Lung (tissue), 16 donors: Measurements from ENCODE around the gene RABL3. TPM values are rescaled to one million over a fixed set of nuclear protein-coding genes. Genes with fewer than 3 reads are reported as not detected.
"Not testable (repeated sequence)": the region's sequence is repeated elsewhere in the genome, so short reads cannot be mapped to it uniquely, and the experiment has no call there.

ENCODE experiments used
- ATAC-seq: fragments of 200-7000 bp; cut with Tn5 transposase; one replicate; pipeline ENCODE4 v1.9.1; 2020; ENCODE audit warnings: moderate number of reproducible peaks; ENCODE audit not compliant: insufficient read depth, low FRiP score
- DNase-seq, 3 donors: peaks; one replicate each; pipeline ENCODE4 v3.0.0-alpha.2; 2013 to 2017
- H3K27ac ChIP-seq, 2 donors: one replicate each; pipeline ENCODE4 v1.5.1; 2013; ENCODE audit warnings: mild to moderate bottlenecking in 2 of 2, moderate library complexity in 2 of 2, control low read depth in 1 of 2, inconsistent platforms in 1 of 2, low read depth in 1 of 2, low read length in 1 of 2
- H3K27me3 ChIP-seq, 3 donors: one replicate each; pipeline ENCODE4 v1.5.1; 2013; ENCODE audit warnings: low read length in 2 of 3; ENCODE audit not compliant: control insufficient read depth in 3 of 3, insufficient read depth in 3 of 3
- H3K36me3 ChIP-seq, 4 donors: one replicate each; pipeline ENCODE4 v1.5.1; 2013; ENCODE audit warnings: low read length in 4 of 4, mild to moderate bottlenecking in 1 of 4, moderate library complexity in 1 of 4; ENCODE audit not compliant: control insufficient read depth in 4 of 4, insufficient read depth in 4 of 4
- H3K4me1 ChIP-seq, 5 donors: one replicate each; pipeline ENCODE4 v1.5.1; 2013; ENCODE audit warnings: low read length in 5 of 5, mild to moderate bottlenecking in 2 of 5, moderate library complexity in 1 of 5; ENCODE audit not compliant: control insufficient read depth in 5 of 5, insufficient read depth in 5 of 5
- H3K4me3 ChIP-seq: one replicate; pipeline ENCODE4 v1.5.1; 2013; ENCODE audit warnings: mild to moderate bottlenecking, control low read depth, moderate library complexity
- H3K9ac ChIP-seq, 2 donors: one replicate each; pipeline ENCODE4 v1.5.1; 2013; ENCODE audit warnings: low read length in 2 of 2, control low read depth in 1 of 2; ENCODE audit not compliant: insufficient read depth in 1 of 2
- H3K9me3 ChIP-seq, 4 donors: one replicate each; pipeline ENCODE4 v1.5.1; 2013; ENCODE audit warnings: low read length in 3 of 4, mild to moderate bottlenecking in 1 of 4, moderate library complexity in 1 of 4; ENCODE audit not compliant: control insufficient read depth in 4 of 4, insufficient read depth in 3 of 4
- WGBS, 2 donors: extraction: QIAGEN DNeasy Blood & Tissue Kit; methylation state at CpG; one replicate each; pipeline ENCODE4 v1.1.7; 2013; 5-methylcytosine and 5-hydroxymethylcytosine counted together
- long read RNA-seq, 5 donors: transcript quantifications; one replicate each; lab custom pipeline, GENCODE V29; 2026
- polyA plus RNA-seq, 2 donors: library from polyadenylated mRNA; stranded (reverse); fragments of 200-250 nt; gene quantifications; one replicate each; pipeline ENCODE4 v1.2.1, GENCODE V29; 2013
- total RNA-seq, 2 donors: library from RNA; depleted of rRNA in 1 of 2; stranded (reverse); fragments of >200 nt in 1 of 2; gene quantifications; one replicate each; pipeline ENCODE4 v1.2.1, GENCODE V29; 2014 to 2021
- TF ChIP-seq, protein P1 (sequence below): IDR thresholded peaks from 2 replicates; pipeline ENCODE4 v1.5.1; 2012; ENCODE audit warnings: mild to moderate bottlenecking; ENCODE audit errors: control extremely low read depth, extremely low read depth
- donor health status: control.
- donor health status: control.
- donor health status: Bipolar disorder and iron deficiency.
- donor health status: healthy.
- donor health status: DM: yes; HTN: yes; CAD: no.

RABL3 gene, protein sequence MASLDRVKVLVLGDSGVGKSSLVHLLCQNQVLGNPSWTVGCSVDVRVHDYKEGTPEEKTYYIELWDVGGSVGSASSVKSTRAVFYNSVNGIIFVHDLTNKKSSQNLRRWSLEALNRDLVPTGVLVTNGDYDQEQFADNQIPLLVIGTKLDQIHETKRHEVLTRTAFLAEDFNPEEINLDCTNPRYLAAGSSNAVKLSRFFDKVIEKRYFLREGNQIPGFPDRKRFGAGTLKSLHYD
- total RNA-seq = 10 to 100 TPM; 13.2 to 17.1 TPM
- polyA plus RNA-seq = 10 to 100 TPM in 1 of 2 donors, 1 to 10 TPM in 1; 4.3 to 14.8 TPM
- long read RNA-seq, donor 1, transcript RABL3-201 (8 exons, 3,883 nt) = major isoform, 6 of 6 reads
- long read RNA-seq, donor 1, partial matches to known transcripts = 0 of 6 reads
- long read RNA-seq, donor 1, other reads (novel, unspliced or antisense) = 0 of 6 reads
- long read RNA-seq, donor 2, partial matches to known transcripts = 0 of 2 reads
- long read RNA-seq, donor 2, other reads (novel, unspliced or antisense) = 0 of 2 reads
- long read RNA-seq, donor 3 = 0 reads
- long read RNA-seq, donor 4, partial matches to known transcripts = 0 of 2 reads
- long read RNA-seq, donor 4, other reads (novel, unspliced or antisense) = 0 of 2 reads
- long read RNA-seq, donor 5, transcript RABL3-201 (8 exons, 3,883 nt) = major isoform, 5 of 6 reads
- long read RNA-seq, donor 5, partial matches to known transcripts = 0 of 6 reads
- long read RNA-seq, donor 5, other reads (novel, unspliced or antisense) = 0 of 6 reads

DNA sequence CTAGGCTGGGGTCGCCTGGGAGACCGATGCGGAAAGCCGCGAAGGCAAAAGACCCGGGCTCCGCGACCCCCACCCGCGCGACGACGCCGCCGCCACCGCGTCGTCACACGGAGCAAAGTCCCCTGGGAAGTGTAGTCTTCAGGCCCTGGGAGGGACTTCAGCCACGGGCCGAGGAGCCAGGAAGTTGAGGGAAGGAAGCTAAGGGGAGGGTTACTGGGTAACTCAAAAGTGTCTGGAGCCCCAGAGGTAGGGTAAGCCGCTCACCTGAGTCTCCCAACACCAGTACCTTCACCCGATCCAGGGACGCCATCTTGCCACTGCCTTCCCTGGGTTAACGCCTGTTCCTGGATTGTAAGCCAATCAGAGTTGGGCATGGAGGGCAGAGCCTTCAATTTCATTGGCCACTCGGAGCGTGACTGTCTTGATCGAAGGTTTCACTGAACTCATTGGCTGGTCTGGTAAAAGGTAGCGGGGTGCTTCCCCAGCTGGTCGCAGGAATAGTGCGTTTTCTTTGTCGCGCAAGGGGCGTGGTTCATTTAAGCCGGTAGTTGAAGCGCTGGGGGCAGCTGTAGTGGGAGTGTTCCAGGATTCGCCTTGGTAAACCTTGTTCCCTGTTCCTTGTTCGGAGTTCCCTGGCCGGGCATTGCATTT is at the start of gene RABL3, which contains the start of gene GTF2E1:
Gene RABL3, minus strand, starts transcription at position 319 of the 651 bp plus-strand sequence. Its CDS starts 9 bp downstream, at position 310.
Gene GTF2E1, plus strand, starts transcription at position 547 of the 651 bp plus-strand sequence. CDS start 7,809 bp downstream, outside the sequence.
- ATAC-seq (peak; percentile 98), DNase-seq (peak; percentile 99 to 100 (median 100))
- peaks cover 0 to 4% (median 1%) of the 10 kb centered on the region in 4 donors for H3K36me3 ChIP-seq
- TF ChIP-seq, protein P1, sequence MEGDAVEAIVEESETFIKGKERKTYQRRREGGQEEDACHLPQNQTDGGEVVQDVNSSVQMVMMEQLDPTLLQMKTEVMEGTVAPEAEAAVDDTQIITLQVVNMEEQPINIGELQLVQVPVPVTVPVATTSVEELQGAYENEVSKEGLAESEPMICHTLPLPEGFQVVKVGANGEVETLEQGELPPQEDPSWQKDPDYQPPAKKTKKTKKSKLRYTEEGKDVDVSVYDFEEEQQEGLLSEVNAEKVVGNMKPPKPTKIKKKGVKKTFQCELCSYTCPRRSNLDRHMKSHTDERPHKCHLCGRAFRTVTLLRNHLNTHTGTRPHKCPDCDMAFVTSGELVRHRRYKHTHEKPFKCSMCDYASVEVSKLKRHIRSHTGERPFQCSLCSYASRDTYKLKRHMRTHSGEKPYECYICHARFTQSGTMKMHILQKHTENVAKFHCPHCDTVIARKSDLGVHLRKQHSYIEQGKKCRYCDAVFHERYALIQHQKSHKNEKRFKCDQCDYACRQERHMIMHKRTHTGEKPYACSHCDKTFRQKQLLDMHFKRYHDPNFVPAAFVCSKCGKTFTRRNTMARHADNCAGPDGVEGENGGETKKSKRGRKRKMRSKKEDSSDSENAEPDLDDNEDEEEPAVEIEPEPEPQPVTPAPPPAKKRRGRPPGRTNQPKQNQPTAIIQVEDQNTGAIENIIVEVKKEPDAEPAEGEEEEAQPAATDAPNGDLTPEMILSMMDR = no peak
- H3K4me1 ChIP-seq = peaks cover 0 to 11% (median 7%) of the 10 kb centered on the region in 5 donors
- peak within 1 kb of the TSS; percentile 90 for H3K4me3 ChIP-seq
- WGBS, 2 donors = 0% methylated on average over 39 of the region's 39 CpGs
- H3K27me3 ChIP-seq = no peaks in the 10 kb centered on the region
- H3K9ac ChIP-seq = peak within 1 kb of the TSS; percentile 93 to 97
- peak within 1 kb of the TSS; percentile 93 to 99 for H3K27ac ChIP-seq
- peaks cover 0 to 3% (median 0%) of the 10 kb centered on the region in 4 donors for H3K9me3 ChIP-seq

DNA sequence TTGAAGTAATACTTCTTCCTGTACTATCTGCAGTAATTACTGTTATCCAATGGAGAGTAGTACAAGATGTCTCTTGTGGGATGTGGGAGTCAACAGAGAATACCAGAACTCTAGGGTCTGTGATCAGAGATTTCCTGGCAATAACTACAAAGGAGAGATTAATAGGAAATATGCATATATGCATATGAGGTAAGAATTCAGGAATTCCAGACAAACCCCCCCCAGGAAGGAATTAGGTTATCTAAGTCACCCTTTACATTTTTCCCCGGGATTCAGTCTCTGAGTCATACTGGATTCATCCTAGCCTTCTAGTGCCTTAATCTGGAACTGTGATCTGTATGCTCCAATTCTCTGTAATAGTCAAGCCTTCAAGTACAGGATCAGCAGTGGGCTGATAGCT is 49.6 kb upstream of the RABL3 start:
- TF ChIP-seq, protein P1 = no peak

DNA sequence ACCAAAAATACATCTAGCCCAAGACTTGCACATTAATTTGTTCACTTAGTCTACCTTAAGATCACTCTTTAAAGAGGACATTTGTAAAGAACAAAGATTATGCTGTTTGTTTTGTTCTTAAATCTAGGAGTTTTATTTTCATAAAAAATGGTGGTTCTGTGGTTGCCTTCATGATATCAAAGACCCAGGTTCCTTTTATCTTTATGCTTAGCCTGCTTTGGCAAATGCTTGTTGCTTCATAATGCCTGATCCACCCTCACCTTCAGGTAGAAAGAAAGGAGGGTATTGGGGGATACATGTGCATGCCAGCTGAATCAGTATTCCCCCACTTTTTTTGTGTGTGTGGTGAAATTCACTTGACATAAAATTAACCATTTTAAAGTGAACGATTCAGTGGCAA is 48.7 kb upstream of the RABL3 start:
- no peak for ATAC-seq
- 75 to 84% methylated on average over 1 of the region's 1 CpG for WGBS, 2 donors
- H3K27me3 ChIP-seq = no peaks in the 10 kb centered on the region
- no peaks in the 10 kb centered on the region for H3K4me1 ChIP-seq
- DNase-seq = no peak
- H3K27ac ChIP-seq = no peak overlapping the region
- TF ChIP-seq, protein P1 = no peak
- no peaks in the 10 kb centered on the region for H3K36me3 ChIP-seq
- no peak overlapping the region for H3K9ac ChIP-seq
- no peaks in the 10 kb centered on the region for H3K9me3 ChIP-seq
- H3K4me3 ChIP-seq = no peak overlapping the region

More for the DNA sequence above, 49.6 kb upstream of the RABL3 start:
- no peak for ATAC-seq
- Histone ChIP-seq H3K4me3 (no peak overlapping the region), H3K27ac (no peak overlapping the region), H3K36me3 (no peaks in the 10 kb centered on the region), H3K27me3 (no peaks in the 10 kb centered on the region), H3K4me1 (no peaks in the 10 kb centered on the region), H3K9me3 (no peaks in the 10 kb centered on the region), H3K9ac (no peak overlapping the region)
- WGBS, 2 donors = 62 to 86% methylated on average over 1 of the region's 1 CpG
- no peak for DNase-seq

DNA sequence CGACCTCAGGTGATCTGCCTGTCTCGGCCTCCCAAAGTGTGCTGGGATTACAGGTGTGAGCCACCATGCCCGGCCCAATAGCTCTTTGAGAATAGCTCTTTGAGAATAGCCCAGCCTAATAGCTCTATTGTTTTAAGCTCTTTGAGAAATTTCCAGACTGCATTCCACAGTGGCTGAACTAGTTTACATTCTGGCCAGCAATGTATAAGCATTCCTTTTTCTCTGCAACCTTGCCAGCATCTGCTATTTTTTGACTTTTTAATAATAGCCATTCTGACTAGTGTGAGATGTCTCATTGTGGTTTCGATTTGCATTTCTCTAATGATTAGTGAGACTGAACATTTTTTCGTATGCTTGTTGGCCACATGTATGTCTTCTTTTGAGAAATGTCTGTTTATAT is 43.5 kb upstream of the RABL3 start:
- not testable (repeated sequence) for H3K4me3 ChIP-seq, H3K27me3 ChIP-seq, H3K36me3 ChIP-seq, H3K9me3 ChIP-seq, H3K27ac ChIP-seq, H3K9ac ChIP-seq, H3K4me1 ChIP-seq, ATAC-seq
- DNase-seq = peak in 1 of 3 donors; percentile 13
- WGBS, 2 donors = 69 to 72% methylated on average over 5 of the region's 5 CpGs
